H1 (cell line): ENCODE results near the gene ELP1. TPM values are rescaled to one million over a fixed set of nuclear protein-coding genes. Genes with fewer than 3 reads are reported as not detected.

Experiments
- CTCF ChIA-PET: fragments of 300-600 bp; sonication (Branson Sonifier 250); formaldehyde crosslinking; loops from one replicate; lab custom pipeline; 2021; ENCODE audit not compliant: partially characterized antibody; lab: Charles Lee
- POLR2A ChIA-PET: fragments of 300-600 bp; sonication (Branson Sonifier 250); formaldehyde crosslinking; loops from one replicate; lab custom pipeline; 2021; ENCODE audit warnings: inconsistent platforms; ENCODE audit not compliant: partially characterized antibody; lab: Charles Lee
- DNase-seq, 2 experiments: peaks; one replicate each; pipeline versions ENCODE4 v3.0.0 to v3.0.0-alpha.2; 2010 to 2022; ENCODE audit warnings: low spot score in 2 of 2, low read depth in 1 of 2, mixed read lengths in 1 of 2
- FAIRE-seq: peaks from 2 replicates; lab custom pipeline; 2011; peaks lifted over from hg19 to GRCh38; lab: Jason Lieb, UNC
- H2AFZ ChIP-seq: 2 replicates; pipeline ENCODE4 v1.8.1; 2012; ENCODE audit warnings: low read length, inconsistent platforms
- H2AK5ac ChIP-seq: 2 replicates; pipeline ENCODE4 v1.6.1; 2013; ENCODE audit warnings: low read depth, low read length
- H2BK120ac ChIP-seq: replicated peaks from 2 replicates; pipeline ENCODE3; 2013; ENCODE audit warnings: low read depth, low read length, inconsistent platforms
- H2BK12ac ChIP-seq: 2 replicates; pipeline ENCODE4 v1.6.1; 2013; ENCODE audit warnings: low read depth, low read length
- H2BK15ac ChIP-seq: 2 replicates; pipeline ENCODE4 v1.6.1; 2013; ENCODE audit warnings: low read length
- H2BK20ac ChIP-seq: 2 replicates; pipeline ENCODE4 v1.6.1; 2013; ENCODE audit warnings: low read length
- H2BK5ac ChIP-seq: 2 replicates; pipeline ENCODE4 v1.6.1; 2013; ENCODE audit warnings: low read depth, low read length
- H3K14ac ChIP-seq: 2 replicates; pipeline ENCODE4 v1.6.1; 2013; ENCODE audit warnings: inconsistent platforms; ENCODE audit not compliant: insufficient read length
- H3K18ac ChIP-seq: 2 replicates; pipeline ENCODE4 v1.6.1; 2013; ENCODE audit warnings: low read length; ENCODE audit errors: extremely low read depth
- H3K23ac ChIP-seq: 2 replicates; pipeline ENCODE4 v1.6.1; 2013; ENCODE audit warnings: inconsistent platforms; ENCODE audit not compliant: insufficient read length
- H3K23me2 ChIP-seq: 2 replicates; pipeline ENCODE4 v1.6.1; 2013; ENCODE audit warnings: low read depth, low read length
- H3K27ac ChIP-seq: 2 replicates; pipeline ENCODE4 v1.6.1; 2011; ENCODE audit warnings: low read depth, low read length, inconsistent platforms
- H3K27me3 ChIP-seq, 4 experiments: replicated peaks in 1 of 4; 1 replicate in 1 of 4; 2 replicates in 3 of 4; pipeline versions ENCODE4 v1.6.1 to v1.8.1; 2011 to 2013; ENCODE audit warnings: low read length in 3 of 4, mild to moderate bottlenecking in 3 of 4, inconsistent platforms in 2 of 4, mixed read lengths in 2 of 4, moderate library complexity in 1 of 4; ENCODE audit not compliant: control insufficient read depth in 3 of 4, insufficient read depth in 3 of 4; ENCODE audit errors: extremely low read depth in 1 of 4
- H3K36me3 ChIP-seq, 4 experiments: 2 replicates each; pipeline versions ENCODE4 v1.6.1 to v1.8.1; 2011 to 2013; ENCODE audit warnings: mild to moderate bottlenecking in 4 of 4, low read length in 3 of 4, moderate library complexity in 2 of 4, control low read depth in 1 of 4, inconsistent platforms in 1 of 4; ENCODE audit not compliant: insufficient read depth in 4 of 4, control insufficient read depth in 2 of 4
- H3K4ac ChIP-seq: replicated peaks from 2 replicates; pipeline ENCODE3; 2013; ENCODE audit warnings: low read length, low read depth, mixed read lengths, inconsistent platforms; ENCODE audit not compliant: insufficient read length
- H3K4me1 ChIP-seq, 4 experiments: replicated peaks in 1 of 4; 1 replicate in 1 of 4; 2 replicates in 3 of 4; pipeline versions ENCODE4 v1.6.1 to v1.8.1; 2011 to 2013; ENCODE audit warnings: low read length in 3 of 4, inconsistent platforms in 2 of 4, mixed read lengths in 1 of 4; ENCODE audit not compliant: insufficient read depth in 4 of 4, control insufficient read depth in 3 of 4
- H3K4me2 ChIP-seq, 2 experiments: 2 replicates each; pipeline versions ENCODE4 v1.6.1 to v1.8.1; 2011 to 2013; ENCODE audit warnings: low read depth in 2 of 2, low read length in 2 of 2, control low read depth in 1 of 2, inconsistent platforms in 1 of 2, mild to moderate bottlenecking in 1 of 2; ENCODE audit not compliant: insufficient read depth in 1 of 2
- H3K4me3 ChIP-seq, 4 experiments: fragments of 200-600, 300-600 bp in 1 of 4; sonication (generic), shearing (Covaris generic), sonication (Bioruptor Twin) in 1 of 4; 2 replicates each; pipeline versions ENCODE4 v1.5.1 to v1.8.1; 2011 to 2016; ENCODE audit warnings: low read length in 4 of 4, low read depth in 3 of 4, control low read depth in 2 of 4, inconsistent platforms in 2 of 4, mild to moderate bottlenecking in 2 of 4, mixed read lengths in 1 of 4, moderate library complexity in 1 of 4; ENCODE audit not compliant: insufficient read depth in 2 of 4; ENCODE audit errors: extremely low read depth in 1 of 4
- H3K56ac ChIP-seq: replicated peaks from 2 replicates; pipeline ENCODE3; 2013; ENCODE audit warnings: low read depth, mild to moderate bottlenecking, mixed read lengths, low read length, inconsistent platforms; ENCODE audit not compliant: insufficient read length
- H3K79me1 ChIP-seq: 2 replicates; pipeline ENCODE4 v1.6.1; 2013; ENCODE audit warnings: low read depth, low read length, control low read depth
- H3K79me2 ChIP-seq, 2 experiments: 2 replicates each; pipeline versions ENCODE4 v1.6.1 to v1.8.1; 2012 to 2013; ENCODE audit warnings: low read length in 2 of 2, mild to moderate bottlenecking in 2 of 2, inconsistent platforms in 1 of 2; ENCODE audit not compliant: insufficient read depth in 2 of 2, control insufficient read depth in 1 of 2
- H3K9ac ChIP-seq, 4 experiments: replicated peaks in 1 of 4; 1 replicate in 1 of 4; 2 replicates in 3 of 4; pipeline versions ENCODE4 v1.6.1 to v1.8.1; 2011 to 2013; ENCODE audit warnings: low read depth in 3 of 4, low read length in 3 of 4, control low read depth in 2 of 4, mild to moderate bottlenecking in 2 of 4, moderate library complexity in 2 of 4, inconsistent platforms in 1 of 4; ENCODE audit errors: extremely low read depth in 1 of 4
- H3K9me3 ChIP-seq, 2 experiments: 2 replicates each; pipeline versions ENCODE4 v1.6.1 to v1.8.1; 2012 to 2013; ENCODE audit warnings: mild to moderate bottlenecking in 2 of 2, moderate library complexity in 2 of 2, control low read depth in 1 of 2, inconsistent platforms in 1 of 2, low read depth in 1 of 2, low read length in 1 of 2, mixed read lengths in 1 of 2; ENCODE audit not compliant: insufficient read depth in 2 of 2
- H4K20me1 ChIP-seq, 2 experiments: replicated peaks in 1 of 2; 2 replicates each; pipeline versions ENCODE3 to v1.8.1; 2011 to 2013; ENCODE audit warnings: inconsistent platforms in 2 of 2, low read length in 2 of 2, mild to moderate bottlenecking in 1 of 2; ENCODE audit not compliant: insufficient read depth in 2 of 2, control insufficient read depth in 1 of 2
- H4K5ac ChIP-seq: 2 replicates; pipeline ENCODE4 v1.6.1; 2013; ENCODE audit warnings: low read length, low read depth, mixed read lengths, inconsistent platforms; ENCODE audit not compliant: insufficient read length
- H4K8ac ChIP-seq: 2 replicates; pipeline ENCODE4 v1.8.0; 2013; ENCODE audit warnings: mild to moderate bottlenecking, moderate library complexity, low read length, inconsistent platforms; ENCODE audit not compliant: insufficient read depth; ENCODE audit errors: extremely low read depth
- H4K91ac ChIP-seq: replicated peaks from 2 replicates; pipeline ENCODE3; 2013; ENCODE audit warnings: low read length, mixed read lengths, inconsistent platforms; ENCODE audit not compliant: insufficient read length
- CBX8 ChIP-seq: fragments of 300-800, 300-1000 bp; sonication (generic); IDR thresholded peaks from 2 replicates; pipeline ENCODE4 v1.7.1; 2016; ENCODE audit warnings: low read depth, low read length, borderline replicate concordance
- CHD2 ChIP-seq: IDR thresholded peaks from 2 replicates; pipeline ENCODE4 v1.6.1; 2012; ENCODE audit warnings: low read length, improper control_type of control experiment
- GABPA ChIP-seq: IDR thresholded peaks from 2 replicates; pipeline ENCODE4 v1.6.1; 2011; ENCODE audit warnings: mild to moderate bottlenecking, low read length, moderate library complexity, borderline replicate concordance; ENCODE audit not compliant: insufficient read depth
- MAX ChIP-seq: IDR thresholded peaks from 2 replicates; pipeline ENCODE4 v1.6.1; 2012; ENCODE audit warnings: inconsistent platforms
- NANOG ChIP-seq: IDR thresholded peaks from 2 replicates; pipeline ENCODE4 v1.6.1; 2011; ENCODE audit warnings: low read length, low read depth, mild to moderate bottlenecking, inconsistent platforms; ENCODE audit not compliant: insufficient read depth, poor library complexity, severe bottlenecking
- NRF1 ChIP-seq: IDR thresholded peaks from 2 replicates; pipeline ENCODE4 v1.6.1; 2011; ENCODE audit warnings: mild to moderate bottlenecking, low read depth, low read length, improper control_type of control experiment
- PHF8 ChIP-seq: fragments of 200-600 bp; sonication (generic); conservative IDR thresholded peaks from 2 replicates; pipeline ENCODE4 v1.7.1; 2012; ENCODE audit warnings: low read depth, mild to moderate bottlenecking, inconsistent platforms, low read length, moderate library complexity
- POLR2A ChIP-seq, 2 experiments: IDR thresholded peaks; 1 replicate in 1 of 2; 2 replicates in 1 of 2; pipeline ENCODE4 v1.6.1; 2011; ENCODE audit warnings: low read depth in 2 of 2, low read length in 2 of 2, mild to moderate bottlenecking in 2 of 2; ENCODE audit errors: control extremely low read depth in 1 of 2
- RBBP5 ChIP-seq: IDR thresholded peaks from 2 replicates; pipeline ENCODE4 v1.7.1; 2012; ENCODE audit warnings: low read depth, mild to moderate bottlenecking, inconsistent platforms, low read length, moderate library complexity, borderline replicate concordance
- RNF2 ChIP-seq: fragments of 200-900, 300-1000 bp; sonication (generic); IDR thresholded peaks from 2 replicates; pipeline ENCODE4 v1.7.1; 2016; ENCODE audit warnings: borderline replicate concordance, low read depth, mild to moderate bottlenecking, antibody characterized with exemption, low read length; ENCODE audit not compliant: poor library complexity, severe bottlenecking; ENCODE audit errors: missing control alignments
- SIX5 ChIP-seq: IDR thresholded peaks from 2 replicates; pipeline ENCODE4 v1.6.1; 2011; ENCODE audit warnings: mild to moderate bottlenecking, low read depth, low read length
- SP4 ChIP-seq: IDR thresholded peaks from 2 replicates; pipeline ENCODE4 v1.6.1; 2012; ENCODE audit warnings: low read length, inconsistent platforms
- SRF ChIP-seq: IDR thresholded peaks from 2 replicates; pipeline ENCODE4 v1.6.1; 2011; ENCODE audit warnings: mild to moderate bottlenecking, low read depth, low read length, moderate library complexity
- TAF1 ChIP-seq: IDR thresholded peaks from 2 replicates; pipeline ENCODE4 v1.6.1; 2011; ENCODE audit warnings: mild to moderate bottlenecking, low read depth, low read length
- TBP ChIP-seq: IDR thresholded peaks from 2 replicates; pipeline ENCODE4 v1.6.1; 2011; ENCODE audit warnings: low read depth, low read length, improper control_type of control experiment
- WGBS, 2 experiments: shearing (Covaris generic) in 1 of 2; methylation state at CpG; one replicate each; pipeline versions ENCODE4 v1.1.6 to v1.1.7; 2013 to 2015; ENCODE audit warnings: low lambda C conversion rate in 2 of 2, mixed read lengths in 2 of 2, inconsistent platforms in 1 of 2, low coverage in 1 of 2, missing lambda C conversion rate in 1 of 2; ENCODE audit not compliant: insufficient replicate concordance in 2 of 2, insufficient coverage in 1 of 2, insufficient read length in 1 of 2; ENCODE audit errors: extremely low coverage in 1 of 2, missing lambda C conversion rate in 1 of 2; 5-methylcytosine and 5-hydroxymethylcytosine counted together
- polyA plus RNA-seq, 7 experiments: library from polyadenylated mRNA; depleted of rRNA in 3 of 7; stranded (reverse) in 5 of 7; unstranded in 2 of 7; fragments of >200 nt in 5 of 7; fragments of 200-250 nt in 2 of 7; gene quantifications; 1 replicate in 5 of 7; 2 replicates in 1 of 7; 4 replicates in 1 of 7; pipeline versions ENCODE4 v1.2.1 to v1.2.3, GENCODE V29; 2011 to 2013; ENCODE audit warnings: missing spikeins in 2 of 7, mixed read lengths in 2 of 7
- total RNA-seq: library from RNA; stranded (reverse); fragmentation: NEBNext Ultra II Directional; extraction: Animal tissue kit (Norgen Biotek cat#: 25700); gene quantifications from 2 replicates; pipeline ENCODE4 v1.2.1, GENCODE V29; 2021

The ELP1 gene
- total and polyA plus RNA-seq, 2 of the 8 experiments (the other 6 are each of a cell fraction or from before 2014, with no cell fraction given) = 13.9 to 31.3 TPM

GRCh38 chr9:108844391-108844790 lies 89.5 kb downstream of the ELP1 start:
- 92% methylated on average over 2 of the region's 2 CpGs; no CpG with 5 or more reads in 1 of the 2 experiments for WGBS, 2 experiments
- Histone ChIP-seq H3K18ac (no peak overlapping the region), H2BK20ac (no peak overlapping the region), H3K23ac (no peak overlapping the region), H3K4me1 (no peaks in the 10 kb centered on the region), H4K8ac (no peak overlapping the region), H2BK120ac (no peak overlapping the region), H3K79me1 (no peaks in the 10 kb centered on the region), H3K27me3 (no peaks in the 10 kb centered on the region), H3K4ac (no peak overlapping the region), H2BK5ac (no peak overlapping the region), H2BK15ac (no peak overlapping the region), H3K9me3 (peaks cover 0 to 3% of the 10 kb centered on the region in 2 experiments; a peak in 1 of 4 replicates), H3K36me3 (no peaks in the 10 kb centered on the region), H2AFZ (no peak overlapping the region), H3K23me2 (no peaks in the 10 kb centered on the region), H3K79me2 (no peaks in the 10 kb centered on the region), H4K5ac (no peak overlapping the region), H2AK5ac (no peak overlapping the region), H3K27ac (no peak overlapping the region), H3K14ac (no peak overlapping the region), H4K91ac (no peak overlapping the region), H2BK12ac (no peak overlapping the region), H3K4me2 (no peak overlapping the region), H4K20me1 (no peaks in the 10 kb centered on the region), H3K56ac (no peak overlapping the region), H3K9ac (no peak overlapping the region), H3K4me3 (no peak overlapping the region)
- DNase-seq (no peak), FAIRE-seq (no peak)
- ChIA-PET CTCF (interaction anchor here (0.6 to 1.5 kb wide), 3 partner anchors 9 to 1416 kb away, joined by 3 to 6 read pairs (median 4); no protein-coding TSS in a partner anchor), POLR2A (no interaction called here)
- TF ChIP-seq CHD2 (no peak), PHF8 (no peak), NRF1 (no peak), MAX (no peak), SP4 (no peak), POLR2A (IDR thresholded peaks at IDR 0.05; ENCODE audit: control extremely low read depth in 1 of 2, low read depth in 2 of 2, low read length in 2 of 2) (no peak), TAF1 (no peak), RBBP5 (no peak), RNF2 (no peak), SIX5 (no peak), TBP (no peak), GABPA (no peak), NANOG (no peak), SRF (no peak), CBX8 (no peak)
